Activated CD4-positive, alpha-beta T cell treated with anti-CD3 and anti-CD28 coated beads, Interleukin-2, amount 50 U/mL, for 24 hours (primary cell): ENCODE results near the gene SAMD13.

Experiments
- DNase-seq, 2 donors: peaks; one replicate each; pipeline ENCODE4 v3.0.0-alpha.2; 2020; ENCODE audit warnings: low read depth in 1 of 2, low spot score in 1 of 2

The SAMD13 gene

DNA sequence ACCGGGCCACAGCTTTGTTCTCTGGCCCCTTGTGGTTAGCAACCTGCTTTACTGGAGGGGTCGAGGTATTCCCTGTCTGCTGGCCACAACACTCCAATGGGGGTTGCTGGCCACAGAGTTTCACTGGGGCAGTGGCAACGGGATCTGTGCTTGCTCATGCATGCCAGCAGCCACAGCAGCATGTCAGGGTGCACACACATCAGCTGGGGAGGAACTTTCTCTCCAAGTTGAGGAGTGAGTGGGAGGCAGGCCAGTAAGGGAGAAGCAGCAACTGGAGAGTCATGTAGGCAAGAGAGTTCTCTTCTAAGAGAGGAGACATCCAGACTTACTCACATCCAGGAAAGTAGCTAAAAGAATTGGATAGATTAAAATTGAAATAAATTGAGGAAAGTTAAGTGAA lies 38.0 kb downstream of the SAMD13 start:
- no peak for DNase-seq

DNA sequence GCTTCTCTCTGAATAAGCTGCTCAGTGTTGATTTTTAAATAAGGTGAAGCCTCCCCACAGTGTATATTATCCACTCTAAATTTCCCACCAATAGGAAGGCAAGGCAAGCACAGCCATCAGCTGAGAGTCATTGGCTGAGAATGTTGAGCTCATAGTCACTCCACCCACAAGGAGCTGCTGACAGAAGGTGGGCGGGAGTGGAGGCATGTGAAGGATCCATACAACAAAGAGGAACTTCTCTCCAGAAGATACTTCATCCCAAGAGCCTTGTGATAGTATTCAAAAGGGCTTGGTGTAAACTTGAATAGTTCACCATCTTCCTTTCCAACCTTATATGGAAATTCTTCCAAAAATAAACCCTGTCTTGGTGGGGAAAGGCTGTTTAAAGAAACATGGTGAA lies 42.8 kb downstream of the SAMD13 start:
- DNase-seq = no peak

DNA sequence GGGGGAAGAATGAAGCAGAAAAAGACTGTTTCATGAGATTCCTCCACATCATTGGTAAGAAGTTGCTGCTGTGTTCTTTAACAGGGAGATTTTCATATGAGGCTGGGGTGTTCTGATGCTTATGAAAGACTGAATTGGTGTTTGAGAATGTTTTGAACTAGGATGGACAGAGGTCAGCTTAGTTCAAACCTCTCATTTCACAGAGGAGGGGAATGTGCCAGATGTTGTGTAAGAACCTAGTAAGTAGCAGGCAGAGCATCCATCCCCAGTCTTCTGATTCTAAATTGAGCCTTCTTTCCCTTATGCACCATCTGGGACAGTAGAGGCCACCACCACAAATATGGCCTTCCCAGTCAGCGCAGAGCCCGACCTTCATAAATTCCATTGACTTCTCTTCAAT lies 43.7 kb downstream of the SAMD13 start:
- DNase-seq = no peak

- no peak for DNase-seq
These were observed 45.9 kb downstream of the SAMD13 start for GRCh38 chr1:84347271-84347931.

GRCh38 chr1:84347932-84348555 lies 46.5 kb downstream of the SAMD13 start:
- no peak for DNase-seq

GRCh38 chr1:84348759-84349158 lies 47.3 kb downstream of the SAMD13 start:
- DNase-seq = no peak

DNA sequence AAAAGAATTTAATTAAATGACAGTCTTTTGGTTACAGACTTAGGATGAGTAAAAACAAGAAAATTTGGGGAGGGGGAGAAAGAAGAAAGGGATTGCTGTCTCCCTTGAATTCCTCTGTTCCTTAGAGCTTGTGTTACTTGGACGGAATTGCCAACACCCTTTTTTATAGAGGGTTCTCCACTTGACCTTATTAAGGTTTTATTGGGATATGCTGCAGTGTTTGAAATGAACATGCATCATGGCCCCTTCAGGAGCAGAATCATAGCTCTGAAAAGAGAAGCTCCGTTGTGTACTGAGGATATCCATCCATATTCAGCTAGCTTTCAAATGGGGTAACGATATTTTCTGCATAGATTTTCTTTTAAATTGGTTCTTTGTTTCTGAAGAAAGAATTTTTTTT lies 48.6 kb downstream of the SAMD13 start:
- no peak for DNase-seq

- no peak for DNase-seq
These were observed 49.0 kb downstream of the SAMD13 start for GRCh38 chr1:84350550-84350949.

GRCh38 chr1:84352298-84353106 lies 51.0 kb downstream of the SAMD13 start:
- no peak for DNase-seq

DNA sequence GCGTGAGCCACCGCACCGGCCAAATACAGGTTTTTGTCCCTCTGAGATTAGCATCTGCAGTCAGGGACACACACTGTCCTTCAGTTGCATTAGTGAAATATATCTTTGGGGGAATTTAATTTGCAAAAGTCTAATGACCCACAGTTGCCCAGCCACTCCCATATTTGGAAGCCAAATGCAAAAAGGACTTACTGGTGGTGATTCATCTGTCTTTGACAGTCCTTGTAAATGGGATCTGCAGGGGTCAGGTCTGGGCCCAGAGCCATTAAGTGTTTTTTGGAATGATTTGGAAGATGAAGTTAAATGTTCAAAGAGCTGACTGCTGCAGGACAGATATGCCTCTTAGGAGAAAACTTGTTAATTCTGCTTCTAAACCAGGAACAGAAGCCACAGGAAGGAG lies 52.2 kb downstream of the SAMD13 start:
- no peak for DNase-seq

DNA sequence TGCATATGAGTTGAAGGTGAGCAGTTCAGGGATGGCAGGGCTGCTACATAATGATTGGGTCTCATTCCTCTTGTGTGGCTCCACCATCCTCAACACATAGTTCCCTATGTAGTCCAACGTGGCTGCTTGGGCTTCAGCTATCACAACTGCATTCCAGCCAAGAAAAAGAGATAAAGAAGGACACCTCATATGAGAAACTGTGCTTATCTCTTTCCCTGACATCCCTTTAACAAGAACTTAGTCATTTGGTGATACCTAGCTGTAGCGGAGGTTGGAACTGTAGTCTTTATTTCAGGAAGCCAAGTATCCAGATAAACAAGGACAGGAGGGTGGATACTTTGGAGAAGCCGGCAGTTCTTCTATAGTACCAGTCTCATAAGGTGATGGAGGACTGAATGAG lies 54.0 kb downstream of the SAMD13 start:
- DNase-seq = no peak

- no peak for DNase-seq
These were observed 55.4 kb downstream of the SAMD13 start for GRCh38 chr1:84356881-84357280.

DNA sequence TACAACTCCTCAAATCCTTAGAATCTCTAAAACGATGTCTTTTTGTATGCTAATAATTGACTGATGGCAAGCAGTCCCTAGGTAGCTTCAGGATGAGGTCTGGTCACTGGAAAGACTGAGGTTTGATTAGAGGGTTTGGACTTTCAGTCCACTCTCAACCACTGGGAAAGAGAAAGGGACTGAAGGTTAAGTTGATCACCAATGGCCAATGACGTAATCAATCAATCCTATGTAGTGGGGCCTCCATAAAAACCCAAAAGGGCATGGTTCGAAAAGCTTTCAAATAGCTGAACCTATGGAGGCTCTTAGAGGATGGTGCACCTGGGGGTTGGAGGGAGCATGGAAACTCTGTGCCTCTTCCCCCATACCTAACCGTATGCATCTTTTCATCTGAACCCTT lies 57.2 kb downstream of the SAMD13 start:
- no peak for DNase-seq

DNA sequence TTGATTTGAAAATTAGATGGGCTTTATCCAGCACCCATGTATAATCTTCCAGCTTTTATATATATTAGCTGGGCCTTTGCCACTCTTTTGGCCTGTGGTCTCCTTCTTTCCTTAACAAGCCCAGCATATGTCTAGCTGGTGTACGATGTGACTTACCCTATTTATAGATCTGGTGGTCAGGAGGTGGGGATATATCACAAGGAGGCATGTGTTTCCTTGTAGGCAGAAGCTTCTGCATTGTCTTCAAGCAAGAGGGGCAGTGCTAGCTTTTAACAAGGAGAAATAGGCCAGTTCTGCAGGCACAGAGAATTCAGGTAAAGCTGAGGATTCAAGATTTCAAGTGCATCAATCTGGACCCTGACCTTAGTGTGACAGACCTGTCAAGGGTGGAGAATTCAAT lies 58.8 kb downstream of the SAMD13 start:
- no peak for DNase-seq

DNA sequence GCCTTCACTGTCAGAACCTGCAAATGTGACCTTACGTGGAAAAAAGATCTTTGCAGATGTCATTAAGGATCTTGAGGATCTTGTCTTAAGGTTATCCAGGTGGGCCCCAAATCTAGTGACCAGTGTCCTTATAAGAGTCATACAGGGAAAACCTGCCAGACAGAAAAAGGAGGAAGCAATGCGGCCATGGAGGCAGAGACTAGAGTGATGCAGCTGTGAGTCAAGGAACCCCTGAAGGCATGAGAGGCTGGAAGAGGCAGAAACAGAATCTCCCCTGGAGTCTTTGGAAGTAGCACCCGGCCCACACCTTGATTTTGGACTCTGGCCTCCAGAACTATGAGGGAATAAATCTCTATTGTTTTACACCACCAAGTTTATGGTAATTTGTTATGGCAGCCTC lies 60.3 kb downstream of the SAMD13 start:
- DNase-seq = no peak

DNA sequence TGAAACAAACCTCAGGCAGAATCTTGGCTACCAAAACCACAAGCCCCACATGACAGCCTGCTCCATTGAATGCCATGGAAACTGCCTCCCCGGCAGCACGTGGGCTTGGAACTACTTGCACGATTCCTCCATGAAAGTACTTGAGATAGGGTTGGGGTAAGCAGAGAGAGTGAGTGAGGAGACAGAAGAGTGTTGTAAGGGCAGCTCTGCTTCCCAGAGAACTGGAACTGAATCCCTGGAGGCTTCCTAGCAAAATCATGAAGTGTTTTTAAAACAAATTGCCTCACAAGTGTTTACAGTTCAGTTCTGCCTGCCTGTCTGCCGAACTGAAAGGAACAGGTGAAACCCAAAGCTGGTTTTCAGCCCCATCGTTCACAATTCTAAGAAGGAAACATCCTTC lies 61.5 kb downstream of the SAMD13 start:
- no peak for DNase-seq

GRCh38 chr1:84363622-84364021 lies 62.1 kb downstream of the SAMD13 start:
- DNase-seq = no peak

GRCh38 chr1:84365225-84366221 lies 64.0 kb downstream of the SAMD13 start:
- peak in 1 of 2 donors; percentile 4 for DNase-seq

DNA sequence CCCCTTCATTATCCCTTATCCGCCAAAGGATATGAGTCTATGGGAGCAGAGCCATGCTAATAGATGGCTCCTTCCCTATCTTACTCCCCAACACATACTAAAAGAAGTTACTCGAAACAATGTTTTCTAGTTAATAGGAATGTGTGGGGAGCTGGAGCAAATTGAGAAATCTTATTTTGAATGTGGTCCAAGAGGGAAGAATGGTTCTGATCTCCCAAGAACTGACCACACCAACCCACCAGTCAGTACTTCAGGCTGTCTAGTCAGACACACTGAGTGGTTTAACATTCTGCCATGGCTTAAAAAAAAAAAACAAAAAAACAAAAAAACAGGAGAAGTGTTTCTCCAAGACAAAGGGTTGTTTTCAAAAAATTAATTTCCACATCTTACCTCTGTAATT lies 65.3 kb downstream of the SAMD13 start:
- DNase-seq = no peak

- no peak for DNase-seq
These were observed 65.7 kb downstream of the SAMD13 start for GRCh38 chr1:84367219-84367618.

- DNase-seq = no peak
These were observed 66.9 kb downstream of the SAMD13 start for GRCh38 chr1:84368441-84368840.
